Erythroblast (primary cell): ENCODE measurements around the gene HNRNPH3.
"Not testable (repeated sequence)": the region's sequence is repeated elsewhere in the genome, so short reads cannot be mapped to it uniquely, and the experiment has no call there.

Experiments used
- DNase-seq, 2 experiments: peaks; one replicate each; lab custom pipeline; 2025; lab: John Stamatoyannopoulos, UW
- GATA1 ChIP-seq: IDR thresholded peaks from 2 replicates; pipeline ENCODE4 v1.6.1; 2011; ENCODE audit warnings: low read depth, mild to moderate bottlenecking, control low read depth, low read length, moderate library complexity
- POLR2A ChIP-seq: IDR thresholded peaks from 2 replicates; pipeline ENCODE4 v1.6.1; 2011; ENCODE audit warnings: mild to moderate bottlenecking, low read length

HNRNPH3 gene

GRCh38 chr10:68315582-68315981, 16.3 kb upstream of the HNRNPH3 start:
- TF ChIP-seq GATA1 (no peak), POLR2A (no peak)
- DNase-seq = no peak

- TF ChIP-seq POLR2A = no peak
- no peak for DNase-seq
Measured at GRCh38 chr10:68318331-68319059, 13.4 kb upstream of the HNRNPH3 start.

- DNase-seq = not testable (repeated sequence)
Measured at GRCh38 chr10:68324396-68324795, 7.5 kb upstream of the HNRNPH3 start.

- TF ChIP-seq POLR2A = peak; percentile 16
- no peak for TF ChIP-seq GATA1
- DNase-seq = peak; percentile 13 to 16
Measured at GRCh38 chr10:68327889-68328786, 3.7 kb upstream of the HNRNPH3 start.

GRCh38 chr10:68329506-68329861, 2.4 kb upstream of the HNRNPH3 start:
- no peak for TF ChIP-seq POLR2A
- TF ChIP-seq GATA1 = no peak
- no peak for DNase-seq

GRCh38 chr10:68330852-68331454, 911 bp upstream of the HNRNPH3 start:
- no peak for TF ChIP-seq GATA1
- no peak for TF ChIP-seq POLR2A
- DNase-seq = no peak

- no peak for TF ChIP-seq POLR2A
- DNase-seq = peak; percentile 84 to 88
Measured at GRCh38 chr10:68332259-68333057, 594 bp downstream of the HNRNPH3 start, which contains the start of gene PBLD. TSS of gene PBLD (minus strand) at chr10:68332928. CDS start at chr10:68306844, 26,084 bp downstream.

GRCh38 chr10:68333058-68333395, 1.2 kb downstream of the HNRNPH3 start:
- DNase-seq = no peak
- TF ChIP-seq POLR2A (no peak), GATA1 (no peak)

GRCh38 chr10:68333440-68334431, 1.9 kb downstream of the HNRNPH3 start:
- TF ChIP-seq GATA1 = no peak
- peak; percentile 11 for TF ChIP-seq POLR2A
- peak; percentile 46 to 59 for DNase-seq

GRCh38 chr10:68334672-68335467, 3.0 kb downstream of the HNRNPH3 start:
- no peak for TF ChIP-seq POLR2A
- TF ChIP-seq GATA1 = no peak
- DNase-seq = peak; percentile 26 to 32

- TF ChIP-seq POLR2A (no peak), GATA1 (no peak)
- DNase-seq = no peak
Measured at GRCh38 chr10:68336754-68337351, 5.0 kb downstream of the HNRNPH3 start.
